NCI-H82 treated with DMSO at 0.1 percent for 48 hours (cell line): ENCODE measurements around the gene LHFPL3.
A peak's percentile ranks its signal among the peaks of the same experiment; 100 is the strongest.

ENCODE experiments used
- DNase-seq: peaks from one replicate; lab custom pipeline; 2025; ENCODE audit not compliant: unreplicated experiment; lab: John Stamatoyannopoulos, UW

Gene LHFPL3

GRCh38 chr7:104367926-104368325, 39.5 kb downstream of the LHFPL3 start:
- DNase-seq, result peak; percentile 69

GRCh38 chr7:104371216-104371979, 43.0 kb downstream of the LHFPL3 start:
- DNase-seq, result no peak

DNA sequence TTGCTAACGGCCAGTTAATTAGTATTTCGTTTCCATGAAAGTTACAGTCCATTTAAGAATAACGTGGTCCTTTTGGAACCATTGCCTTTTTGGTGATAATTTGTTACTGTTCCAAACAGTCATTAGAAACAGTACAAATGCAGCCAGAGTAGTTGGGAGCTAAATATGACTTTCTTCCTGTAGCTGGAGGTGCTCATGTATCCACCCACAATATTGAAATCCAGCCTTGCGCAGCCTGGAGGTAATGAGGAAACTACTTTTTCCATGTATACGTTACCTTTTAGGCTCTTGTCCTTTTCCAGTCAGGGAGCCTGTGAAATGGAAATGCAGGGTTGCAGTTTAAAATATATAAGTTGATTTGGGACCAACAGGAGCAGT, 43.6 kb downstream of the LHFPL3 start:
- DNase-seq, result no peak

DNA sequence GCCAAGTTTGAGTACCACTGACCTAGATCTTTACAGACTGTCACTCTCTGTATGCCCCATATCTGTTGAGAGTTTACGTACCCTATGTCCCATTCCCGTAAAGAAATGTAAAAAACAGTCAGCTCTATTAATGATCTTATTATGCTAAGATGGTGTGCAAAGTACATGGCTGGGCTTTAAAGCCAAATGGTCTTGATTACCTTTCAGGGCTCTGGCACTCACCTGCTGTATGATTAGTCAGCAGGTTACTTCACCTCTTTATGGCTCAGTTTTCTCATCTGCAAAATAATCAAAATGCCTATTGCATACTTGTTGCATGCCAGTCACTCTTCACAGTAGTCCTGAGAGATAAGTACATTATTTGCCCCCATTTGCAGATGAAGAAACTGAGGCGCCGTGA, 54.2 kb downstream of the LHFPL3 start:
- DNase-seq, result no peak

- DNase-seq, result no peak
Measured at GRCh38 chr7:104386943-104387342, 58.5 kb downstream of the LHFPL3 start.

DNA sequence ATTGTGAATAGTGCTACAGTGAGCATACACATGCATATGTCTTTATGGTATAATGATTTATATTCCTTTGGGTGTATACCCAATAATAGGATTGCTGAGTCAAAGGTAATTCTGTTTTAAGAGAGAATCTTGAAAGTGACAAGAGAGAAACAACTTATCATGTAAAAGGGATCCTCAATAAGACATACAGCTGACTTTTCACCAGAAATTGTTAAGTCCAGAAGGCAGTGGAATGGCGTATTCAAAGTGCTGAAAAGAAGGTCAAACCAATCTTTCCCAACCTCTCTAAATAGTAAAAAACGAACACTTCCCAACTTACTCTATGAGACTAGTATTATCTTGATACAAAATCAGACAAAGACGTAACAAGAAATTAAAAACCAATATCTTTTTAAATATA, 59.8 kb downstream of the LHFPL3 start:
- DNase-seq, result no peak

DNA sequence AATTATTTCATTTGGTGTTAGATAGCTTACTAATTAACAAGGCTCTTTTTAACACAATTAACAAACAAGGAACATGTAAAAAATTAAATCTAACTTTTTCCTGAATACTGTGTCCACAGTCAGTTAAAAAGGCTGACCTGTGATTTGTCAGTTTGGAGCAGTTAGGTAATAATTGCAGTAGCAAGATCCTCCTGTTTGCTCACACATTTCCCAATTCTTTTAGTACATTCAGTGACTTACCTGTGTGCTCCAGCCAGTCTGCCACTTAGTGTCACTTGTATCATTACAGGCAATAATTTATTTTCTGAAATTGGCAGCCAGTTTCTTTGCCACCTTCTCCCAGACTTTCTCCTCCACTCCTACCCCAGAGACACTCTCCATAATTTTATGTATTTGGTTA, 66.8 kb downstream of the LHFPL3 start:
- DNase-seq, result no peak

DNA sequence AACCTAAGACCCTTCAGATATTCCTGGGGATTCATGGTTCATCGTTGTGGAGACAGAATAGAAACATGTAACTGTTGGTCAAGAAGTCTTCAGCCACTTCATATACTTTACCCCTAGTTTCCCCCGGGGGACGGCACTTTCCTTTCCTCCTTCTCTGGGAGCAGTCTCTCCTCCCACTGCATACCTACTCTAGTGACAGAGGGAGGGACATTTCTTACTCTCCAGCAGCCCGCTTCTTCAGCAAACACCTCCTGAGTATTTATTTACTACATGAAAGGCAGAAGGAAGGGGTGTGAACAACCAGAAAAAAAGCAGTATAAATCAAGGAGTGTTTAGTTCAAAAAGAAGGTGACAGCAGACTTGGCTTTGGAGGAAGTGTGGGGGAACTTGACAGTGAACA, 69.0 kb downstream of the LHFPL3 start:
- no peak for DNase-seq

DNA sequence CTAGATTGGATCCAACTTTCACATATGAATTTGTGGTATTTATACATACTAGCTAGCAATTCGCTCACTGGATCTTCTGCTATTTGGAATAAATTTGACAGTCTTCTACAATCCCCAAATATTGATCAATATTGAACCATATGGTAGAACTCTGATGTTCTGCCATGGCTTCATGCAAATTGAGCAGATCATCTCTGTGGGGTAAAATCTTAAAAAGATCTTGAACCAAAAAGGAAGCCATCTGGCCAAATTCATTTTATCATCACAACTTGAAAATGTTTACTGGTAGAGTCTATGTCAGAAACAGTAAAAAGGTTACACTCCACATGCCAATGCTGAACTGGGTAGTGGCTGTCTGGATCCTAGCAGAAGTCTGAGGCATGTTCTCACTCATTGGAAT, 80.0 kb downstream of the LHFPL3 start:
- no peak for DNase-seq

- DNase-seq, result peak; percentile 48
Measured at GRCh38 chr7:104410742-104411141, 82.3 kb downstream of the LHFPL3 start.

- peak; percentile 83 for DNase-seq
Measured at GRCh38 chr7:104412911-104413310, 84.5 kb downstream of the LHFPL3 start.

GRCh38 chr7:104414216-104414615, 85.8 kb downstream of the LHFPL3 start:
- no peak for DNase-seq

- DNase-seq, result no peak
Measured at GRCh38 chr7:104415700-104416099, 87.3 kb downstream of the LHFPL3 start.

GRCh38 chr7:104416866-104417393, 88.5 kb downstream of the LHFPL3 start:
- no peak for DNase-seq

DNA sequence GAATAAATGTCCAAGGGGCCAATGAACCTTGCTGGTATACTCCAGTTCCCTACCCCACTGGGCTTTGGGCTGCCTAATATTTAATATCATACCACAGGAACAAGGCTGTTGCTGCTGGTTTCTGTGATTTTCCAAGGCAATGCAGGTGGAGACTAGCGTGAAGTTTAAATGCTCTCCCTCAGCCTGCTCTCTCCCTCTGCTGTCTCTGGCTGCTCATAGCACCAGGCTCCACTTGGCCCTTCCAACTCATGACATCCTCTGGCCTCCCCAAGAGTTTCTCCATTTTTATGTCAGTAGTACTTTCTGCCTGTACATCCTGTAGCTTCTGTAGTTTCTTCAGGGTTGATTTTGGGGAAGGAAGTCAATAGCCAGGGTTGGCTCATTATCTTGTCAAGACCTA, 103.5 kb downstream of the LHFPL3 start:
- DNase-seq, result no peak

DNA sequence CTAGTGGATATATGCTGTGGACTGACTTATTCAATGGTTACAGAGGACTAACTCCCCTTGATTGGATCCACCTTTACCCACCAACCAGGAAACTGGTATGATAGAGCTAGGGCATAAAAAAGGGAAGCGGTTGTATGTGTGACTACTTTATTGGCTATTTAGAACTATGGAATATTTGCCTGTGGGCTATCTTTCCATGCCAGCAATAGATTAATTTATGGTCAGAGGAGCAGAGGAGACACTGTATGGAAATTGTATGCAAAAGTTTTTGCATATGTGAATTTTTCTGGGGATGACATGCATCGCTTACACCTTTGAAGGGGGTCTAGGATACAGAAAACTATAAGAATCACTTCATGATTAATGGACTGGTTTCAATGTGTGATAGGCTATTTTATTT, 105.7 kb downstream of the LHFPL3 start:
- DNase-seq, result no peak

- DNase-seq, result no peak
Measured at GRCh38 chr7:104442481-104442880, 114.1 kb downstream of the LHFPL3 start.

DNA sequence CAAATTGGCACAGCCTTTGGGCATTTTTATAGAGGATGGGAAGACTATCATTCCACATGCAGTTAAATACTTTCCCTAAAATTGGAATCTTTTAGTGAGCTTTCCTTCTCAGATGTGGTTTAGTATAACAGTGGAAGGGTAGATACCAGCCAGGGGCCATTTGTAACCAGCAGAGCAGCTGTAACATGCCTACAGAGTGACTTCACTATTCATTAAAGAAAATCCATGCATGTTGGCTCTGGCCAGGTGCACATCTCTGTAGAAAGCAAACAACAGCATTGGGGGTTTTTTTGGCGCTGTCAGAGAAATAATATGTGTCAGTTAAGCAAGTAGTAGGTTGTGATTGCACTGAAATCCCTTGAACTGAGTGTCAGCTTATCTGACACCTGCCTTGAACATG, 115.6 kb downstream of the LHFPL3 start:
- DNase-seq, result no peak

- no peak for DNase-seq
Measured at GRCh38 chr7:104445393-104445792, 117.0 kb downstream of the LHFPL3 start.

GRCh38 chr7:104450861-104451260, 122.5 kb downstream of the LHFPL3 start:
- no peak for DNase-seq

- no peak for DNase-seq
Measured at GRCh38 chr7:104453190-104453589, 124.8 kb downstream of the LHFPL3 start.

- no peak for DNase-seq
Measured at GRCh38 chr7:104458875-104459274, 130.5 kb downstream of the LHFPL3 start.
